Activated gamma-delta T cell (primary cell): ENCODE results near the gene CCNY.
"Not testable (repeated sequence)": the region's sequence is repeated elsewhere in the genome, so short reads cannot be mapped to it uniquely, and the experiment has no call there.

Experiments used
- DNase-seq: peaks from one replicate; lab custom pipeline; 2025; lab: John Stamatoyannopoulos, UW

CCNY gene

GRCh38 chr10:35382096-35382495 is 45.8 kb downstream of the CCNY start:
- DNase-seq = no peak

- no peak for DNase-seq
These were observed 48.1 kb downstream of the CCNY start for GRCh38 chr10:35384265-35384868.

DNA sequence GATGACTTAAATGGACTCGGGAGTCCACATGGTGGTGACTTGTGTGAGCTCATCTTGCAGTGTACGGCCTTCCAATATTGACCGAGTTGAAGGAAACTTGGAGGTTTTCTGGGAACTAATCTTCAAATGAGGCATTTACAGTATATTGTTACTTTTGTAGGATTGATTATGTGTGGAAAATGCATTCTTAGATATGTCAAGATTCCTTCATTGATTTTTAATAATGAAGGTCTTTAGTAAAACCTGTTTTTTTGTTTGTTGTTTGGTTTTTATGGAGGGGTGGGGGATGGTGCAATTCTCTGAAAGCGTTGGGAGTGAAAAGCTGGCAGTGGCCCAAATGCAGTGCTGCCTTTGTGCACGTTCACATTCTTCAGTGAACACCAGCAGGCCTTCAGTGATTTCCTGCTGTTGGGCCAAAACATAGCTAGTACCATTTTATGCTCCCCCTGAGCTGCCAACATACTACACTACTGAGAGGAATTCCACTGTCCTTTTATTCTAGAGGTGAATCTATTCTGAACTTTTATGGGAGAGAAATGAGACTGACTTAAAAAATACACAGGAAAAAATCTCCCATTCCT is 50.4 kb downstream of the CCNY start:
- DNase-seq = no peak

- no peak for DNase-seq
These were observed 51.5 kb downstream of the CCNY start for GRCh38 chr10:35387768-35388167.

DNA sequence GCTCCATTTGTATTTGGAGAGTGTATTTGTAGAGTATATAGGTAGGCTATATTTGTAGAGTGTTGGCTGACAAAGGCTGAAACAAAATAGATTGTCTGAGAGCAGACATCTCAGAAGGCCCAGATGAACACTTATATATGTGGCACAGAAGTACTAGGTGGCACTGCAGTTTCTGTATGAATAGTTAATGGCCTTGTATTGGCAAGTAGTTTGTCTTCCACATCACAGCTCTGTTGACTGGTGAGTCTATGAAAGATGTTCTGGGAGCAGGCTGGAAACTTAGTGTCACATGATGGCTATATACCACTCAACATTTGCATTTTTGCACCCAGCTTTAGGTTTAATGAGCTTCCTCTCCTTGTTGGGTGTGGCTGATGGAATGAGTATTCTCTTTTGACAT is 51.9 kb downstream of the CCNY start:
- no peak for DNase-seq

- no peak for DNase-seq
These were observed 52.4 kb downstream of the CCNY start for GRCh38 chr10:35388682-35389081.

DNA sequence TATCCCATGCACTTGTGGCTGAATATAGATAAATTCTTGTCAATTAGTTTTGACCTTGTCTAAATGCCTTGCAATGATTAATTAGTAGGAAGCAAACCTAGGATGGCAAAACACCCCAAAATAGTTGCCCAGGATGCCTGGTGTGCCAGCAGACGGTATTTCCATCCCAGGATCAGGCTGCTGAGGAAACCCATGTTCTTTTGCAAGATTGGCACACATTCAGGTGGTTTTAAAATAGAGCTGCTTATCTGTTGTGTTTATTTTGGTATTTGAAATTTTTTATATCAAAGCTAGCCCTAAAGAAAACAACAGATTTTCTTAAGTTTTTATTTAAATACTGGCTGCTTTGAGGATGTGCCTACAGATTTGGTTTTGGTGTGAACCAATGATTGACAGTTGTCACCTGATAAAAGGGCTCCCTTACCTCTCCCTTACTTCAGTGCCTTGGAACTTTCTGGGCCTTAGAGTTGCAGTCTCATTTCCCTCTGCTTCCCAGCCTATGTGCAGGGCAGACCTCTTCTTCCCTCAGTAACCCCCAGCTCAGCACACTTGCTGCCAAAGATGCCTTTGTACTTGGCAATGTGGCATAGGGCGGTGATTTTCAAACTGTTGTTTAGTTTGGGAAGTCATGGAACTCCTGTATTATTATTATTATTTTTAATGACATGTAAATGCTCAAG is 54.0 kb downstream of the CCNY start:
- no peak for DNase-seq

DNA sequence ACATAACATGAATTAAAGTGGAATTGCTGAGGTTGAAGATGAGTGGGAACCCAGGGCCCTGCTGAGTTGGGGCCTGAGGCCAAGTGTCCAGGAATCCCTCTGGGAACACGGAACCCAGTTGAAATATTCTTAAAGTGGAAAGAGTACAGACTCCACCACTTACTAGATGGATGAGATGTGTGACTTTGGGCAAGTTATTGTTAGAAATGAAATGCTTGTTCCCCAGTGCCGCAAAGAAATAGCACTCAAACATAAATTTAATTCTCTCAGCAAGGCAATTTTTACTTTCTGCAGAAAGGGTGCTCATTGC is 54.5 kb downstream of the CCNY start:
- DNase-seq = no peak

DNA sequence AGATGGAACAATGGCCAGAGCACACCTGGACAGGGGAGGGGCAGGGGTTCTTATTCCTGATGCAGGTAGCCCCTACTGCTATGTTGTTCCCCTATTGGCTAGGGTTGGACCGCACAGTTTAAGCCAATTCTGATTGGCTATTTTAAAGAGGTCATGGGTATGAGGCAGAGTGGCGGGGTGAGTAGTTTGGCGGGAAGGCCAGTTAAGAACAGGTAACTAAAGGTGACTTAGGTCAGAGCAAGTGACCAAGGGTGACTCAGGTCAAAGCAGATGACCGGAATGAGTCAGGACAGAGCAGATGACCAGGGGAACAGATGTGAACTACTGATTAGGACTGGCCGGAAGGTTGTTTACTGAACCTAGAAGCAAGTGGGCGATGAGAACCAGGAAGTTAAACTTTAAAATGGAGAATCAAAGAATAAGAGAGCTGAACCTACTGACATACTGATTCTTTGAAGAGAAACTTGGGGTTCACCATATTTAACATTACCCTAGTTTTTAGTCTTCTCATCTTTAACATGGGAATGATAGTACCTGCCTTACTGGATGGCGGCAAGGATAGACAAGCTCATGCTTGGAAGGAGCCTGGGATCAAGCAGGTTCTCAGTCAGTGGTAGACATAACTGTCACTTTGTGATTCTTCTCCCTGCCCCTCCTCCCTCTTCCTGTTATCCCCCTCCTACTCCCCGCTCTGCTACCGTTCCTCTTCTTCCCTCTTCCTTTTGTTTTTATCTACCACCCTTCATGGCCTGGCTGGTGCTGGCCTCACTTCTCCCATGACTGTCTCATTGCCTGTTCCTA is 55.0 kb downstream of the CCNY start:
- DNase-seq = no peak

- no peak for DNase-seq
These were observed 55.6 kb downstream of the CCNY start for GRCh38 chr10:35391954-35392262.

GRCh38 chr10:35392482-35393228 is 56.3 kb downstream of the CCNY start:
- DNase-seq = no peak

DNA sequence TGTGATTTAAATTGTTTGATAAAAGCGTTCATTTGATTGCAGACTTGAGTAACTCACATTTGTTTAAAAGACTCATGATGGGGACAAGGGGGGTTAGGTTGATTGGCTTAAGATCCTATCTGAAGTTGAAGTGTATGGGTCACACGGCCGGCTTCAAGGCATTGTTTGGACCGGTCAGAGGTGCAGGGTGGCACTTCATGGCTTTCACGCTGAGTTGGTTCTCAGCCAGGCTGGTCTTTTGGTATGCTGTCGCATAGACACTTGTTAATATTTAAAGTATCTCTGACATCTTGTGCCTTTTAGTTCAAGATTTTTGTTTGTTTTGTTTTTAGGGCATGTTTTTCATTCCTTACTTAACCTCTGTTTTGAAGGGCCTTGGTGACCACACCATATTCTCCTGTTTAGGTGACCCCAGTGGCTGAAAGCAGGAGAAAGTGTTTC is 58.1 kb downstream of the CCNY start:
- DNase-seq = no peak

- DNase-seq = no peak
These were observed 58.6 kb downstream of the CCNY start for GRCh38 chr10:35394934-35395333.

DNA sequence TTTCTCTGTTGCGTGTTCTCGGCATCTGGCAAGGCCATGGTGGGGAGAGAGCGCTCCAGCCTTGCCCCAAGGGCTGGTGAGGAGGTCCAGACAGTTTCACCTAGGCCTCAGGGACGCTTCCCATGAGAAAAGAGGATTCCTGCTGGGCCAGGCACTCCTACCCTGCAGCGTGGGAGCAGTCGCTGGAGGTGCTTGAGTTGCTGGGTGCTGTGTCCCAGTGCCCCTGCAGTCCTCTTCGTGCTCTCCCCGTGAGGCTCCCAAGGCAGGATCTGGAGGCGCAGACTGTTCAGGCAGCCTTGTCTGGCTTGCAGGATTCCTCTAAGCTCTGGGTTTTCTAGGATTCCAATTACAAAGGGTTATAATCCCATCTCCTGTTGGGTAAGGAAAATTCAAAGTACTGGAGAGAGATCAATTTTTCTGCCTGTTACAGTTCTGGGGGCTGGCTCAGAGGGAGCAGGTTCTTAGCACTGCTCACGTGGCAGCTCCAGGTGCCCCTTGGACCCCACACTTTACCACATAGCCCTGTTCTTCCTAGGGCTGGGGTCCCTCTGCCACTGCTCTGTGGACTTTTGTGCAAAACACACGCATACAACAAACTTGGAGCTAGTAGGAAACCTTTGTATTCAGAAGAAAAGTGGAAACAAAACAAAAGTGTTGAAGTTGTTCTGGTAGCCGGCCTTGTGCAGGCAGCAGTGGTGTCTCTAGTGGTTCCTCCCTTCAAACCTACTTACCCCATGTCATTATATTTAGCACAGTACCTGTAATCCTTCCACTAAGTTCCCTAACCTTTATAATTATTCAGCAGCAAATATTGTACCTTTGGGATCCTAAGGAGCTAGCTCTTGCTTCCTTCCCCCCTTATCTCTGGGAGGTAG is 60.5 kb downstream of the CCNY start:
- DNase-seq = no peak

- DNase-seq = no peak
These were observed 61.6 kb downstream of the CCNY start for GRCh38 chr10:35397953-35398352.

DNA sequence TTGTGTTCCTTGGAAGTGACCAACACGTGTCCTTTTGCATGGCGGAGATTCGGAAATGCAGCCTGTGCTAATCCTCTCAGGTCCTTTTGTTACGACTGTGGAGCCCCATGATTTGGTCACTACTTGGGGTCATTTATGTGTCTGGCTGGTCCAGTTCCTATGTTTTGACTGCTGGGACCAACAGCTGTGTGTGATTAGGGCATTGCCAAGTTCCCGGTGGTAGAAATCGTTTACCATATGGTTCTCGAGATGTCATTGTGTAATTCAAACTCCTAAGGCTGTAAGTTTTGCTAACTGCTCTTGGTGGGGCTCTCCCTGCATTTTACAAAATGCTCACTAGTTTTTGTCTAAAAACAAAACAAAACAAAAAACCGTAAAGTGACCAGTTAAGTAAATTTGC is 62.0 kb downstream of the CCNY start:
- no peak for DNase-seq

GRCh38 chr10:35398908-35399307 is 62.6 kb downstream of the CCNY start:
- no peak for DNase-seq

GRCh38 chr10:35399414-35400009 is 63.2 kb downstream of the CCNY start:
- DNase-seq = no peak

GRCh38 chr10:35400595-35401268 is 64.4 kb downstream of the CCNY start:
- no peak for DNase-seq

DNA sequence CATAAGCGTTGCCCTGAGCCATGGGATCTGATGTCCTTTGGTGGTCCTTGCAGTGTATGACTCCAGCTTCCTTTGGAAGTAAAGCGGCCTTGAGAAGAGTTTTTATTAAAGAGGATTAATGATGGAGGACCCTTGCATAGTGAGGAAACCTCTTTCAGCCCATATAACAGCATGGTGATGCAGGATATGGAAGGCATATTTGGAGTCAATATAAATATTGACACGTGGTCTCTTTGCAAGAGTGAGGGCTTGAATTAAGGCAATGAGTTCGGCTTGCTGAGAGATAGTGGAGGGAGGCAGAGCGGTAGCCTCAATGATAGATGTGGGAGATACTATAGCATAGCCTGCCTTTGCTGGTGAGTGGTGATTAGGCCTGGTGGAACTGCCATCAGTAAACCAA is 67.2 kb downstream of the CCNY start:
- not testable (repeated sequence) for DNase-seq
